ENCODE data around the gene MED13L. TPM values are rescaled to one million over a fixed set of nuclear protein-coding genes. Genes with fewer than 3 reads are reported as not detected.

The MED13L gene
- total RNA-seq, 6 experiments from 2014 or later = 29.0 to 52.0 (median 38.1) TPM

- Histone ChIP-seq H3K4me1 (peaks cover 0 to 27% (median 3%) of the 10 kb centered on the region in 4 donors), H3K36me3 (no peaks in the 10 kb centered on the region), H3K27ac (no peak overlapping the region), H3K9me3 (no peaks in the 10 kb centered on the region), H3K27me3 (no peaks in the 10 kb centered on the region), H3K4me3 (no peak overlapping the region)
- intact Hi-C loops (cut with DNase I) = no loop called here
- no peak for ATAC-seq
- DNase-seq = no peak
- no peak for TF ChIP-seq CTCF (IDR thresholded peaks at IDR 0.05)
- TF ChIP-seq POLR2A (IDR thresholded peaks at IDR 0.05) = no peak
- WGBS (ENCODE audit: insufficient coverage, low coverage, low lambda C conversion rate, missing lambda C conversion rate) = 88% methylated on average over 5 of the region's 5 CpGs
Observed at GRCh38 chr12:115941362-115941761, 336.1 kb downstream of the MED13L start.

GRCh38 chr12:115938794-115939377 is 338.6 kb downstream of the MED13L start:
- DNase-seq (no peak), ATAC-seq (no peak)
- Histone ChIP-seq H3K27me3 (no peaks in the 10 kb centered on the region), H3K27ac (no peak overlapping the region), H3K9me3 (no peaks in the 10 kb centered on the region), H3K4me1 (peaks cover 0 to 6% (median 3%) of the 10 kb centered on the region in 4 donors), H3K36me3 (no peaks in the 10 kb centered on the region), H3K4me3 (no peak overlapping the region)
- TF ChIP-seq CTCF (IDR thresholded peaks at IDR 0.05) (no peak), POLR2A (IDR thresholded peaks at IDR 0.05) (no peak)
- WGBS (ENCODE audit: insufficient coverage, low coverage, low lambda C conversion rate, missing lambda C conversion rate) = 65% methylated on average over 1 of the region's 1 CpG
- intact Hi-C loops (cut with DNase I) = no loop called here

GRCh38 chr12:115936997-115937916 is 340.2 kb downstream of the MED13L start:
- intact Hi-C loops (cut with DNase I) = no loop called here
- ATAC-seq (no peak), DNase-seq (no peak)
- WGBS (ENCODE audit: insufficient coverage, low coverage, low lambda C conversion rate, missing lambda C conversion rate) = 51% methylated on average over 6 of the region's 8 CpGs
- H3K27ac ChIP-seq = no peak overlapping the region
- TF ChIP-seq CTCF (IDR thresholded peaks at IDR 0.05) = no peak
- TF ChIP-seq POLR2A (IDR thresholded peaks at IDR 0.05) = no peak
- H3K36me3 ChIP-seq = no peaks in the 10 kb centered on the region
- H3K27me3 ChIP-seq = no peaks in the 10 kb centered on the region
- H3K9me3 ChIP-seq = no peaks in the 10 kb centered on the region
- H3K4me1 ChIP-seq = no peaks in the 10 kb centered on the region
- H3K4me3 ChIP-seq = no peak overlapping the region

- Histone ChIP-seq H3K9me3 (no peaks in the 10 kb centered on the region), H3K27me3 (no peaks in the 10 kb centered on the region), H3K27ac (no peak overlapping the region), H3K36me3 (no peaks in the 10 kb centered on the region), H3K4me3 (no peak overlapping the region), H3K4me1 (no peaks in the 10 kb centered on the region)
- no peak for ATAC-seq
- WGBS (ENCODE audit: insufficient coverage, low coverage, low lambda C conversion rate, missing lambda C conversion rate) = 88% methylated on average over 7 of the region's 7 CpGs
- TF ChIP-seq POLR2A (IDR thresholded peaks at IDR 0.05) = no peak
- no peak for TF ChIP-seq CTCF (IDR thresholded peaks at IDR 0.05)
- DNase-seq = no peak
- intact Hi-C loops (cut with DNase I) = no loop called here
Observed at GRCh38 chr12:115934877-115935276, 342.6 kb downstream of the MED13L start.
